Measurements from ENCODE around the gene ELANE. TPM values are rescaled to one million over a fixed set of nuclear protein-coding genes. Genes with fewer than 3 reads are reported as not detected.

ELANE gene
- total RNA-seq, 1 donor from 2014 or later = 0.67 TPM

DNA sequence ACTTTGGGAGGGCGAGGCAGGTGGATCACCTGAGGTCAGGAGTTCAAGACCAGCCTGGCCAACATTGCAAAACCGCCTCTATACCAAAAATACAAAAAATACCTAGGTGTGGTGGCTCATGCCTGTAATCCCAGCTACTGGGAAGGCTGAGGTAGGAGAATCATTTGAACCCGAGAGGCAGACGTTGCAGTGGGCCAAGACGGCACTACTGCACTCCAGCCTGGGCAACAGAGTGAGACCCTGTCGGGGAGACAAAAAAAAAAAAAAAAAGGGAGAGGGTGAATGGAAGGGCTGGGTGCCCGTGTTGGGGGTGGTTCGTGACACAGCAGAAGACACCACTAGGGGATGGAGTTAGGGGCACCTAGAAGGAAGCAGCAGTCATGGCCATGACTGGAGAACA, 18.2 kb downstream of the ELANE start:
- TF ChIP-seq CTCF (IDR thresholded peaks at IDR 0.05; ENCODE audit: insufficient read depth, low read length, poor library complexity, severe bottlenecking) = no peak
- Histone ChIP-seq H3K4me3 (ENCODE audit: low read depth, low read length) (no peak overlapping the region), H3K27me3 (ENCODE audit: control insufficient read depth, insufficient read depth, low read length) (no peaks in the 10 kb centered on the region), H3K36me3 (ENCODE audit: control insufficient read depth, insufficient read depth, low read length) (peaks cover 6% of the 10 kb centered on the region)
- DNase-seq (ENCODE audit: low read depth) = no peak

DNA sequence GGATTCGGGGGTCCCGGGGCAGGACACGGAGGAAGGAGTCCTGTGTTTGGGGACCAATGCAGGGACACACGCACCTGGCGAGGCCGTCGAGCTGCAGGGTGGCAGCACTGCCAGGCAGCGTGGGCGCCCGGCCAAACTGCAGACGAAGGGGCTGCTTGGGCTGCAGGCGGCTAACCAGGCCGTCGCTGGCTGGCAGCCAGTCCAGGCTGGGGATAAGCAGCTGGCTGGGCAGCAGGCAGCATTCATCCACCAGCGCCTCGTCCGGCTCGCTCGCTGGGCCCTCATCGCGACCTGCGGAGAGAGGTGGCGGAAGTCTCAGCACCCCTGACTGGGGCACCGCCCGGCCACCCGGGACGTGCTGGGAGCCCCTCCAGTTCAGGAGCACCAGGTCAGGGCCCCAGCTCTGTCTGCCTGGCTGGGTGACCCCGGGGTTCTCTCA, 18.9 kb downstream of the ELANE start:
- H3K36me3 ChIP-seq (ENCODE audit: control insufficient read depth, insufficient read depth, low read length) = peaks cover 6% of the 10 kb centered on the region
- H3K4me3 ChIP-seq (ENCODE audit: low read depth, low read length) = no peak overlapping the region
- TF ChIP-seq CTCF (IDR thresholded peaks at IDR 0.05; ENCODE audit: insufficient read depth, low read length, poor library complexity, severe bottlenecking) = no peak
- no peak for DNase-seq (ENCODE audit: low read depth)
- no peaks in the 10 kb centered on the region for H3K27me3 ChIP-seq (ENCODE audit: control insufficient read depth, insufficient read depth, low read length)

GRCh38 chr19:871446-872265, 19.6 kb downstream of the ELANE start:
- no peak for DNase-seq (ENCODE audit: low read depth)
- no peak overlapping the region for H3K4me3 ChIP-seq (ENCODE audit: low read depth, low read length)
- no peaks in the 10 kb centered on the region for H3K27me3 ChIP-seq (ENCODE audit: control insufficient read depth, insufficient read depth, low read length)
- no peak for TF ChIP-seq CTCF (IDR thresholded peaks at IDR 0.05; ENCODE audit: insufficient read depth, low read length, poor library complexity, severe bottlenecking)
- peaks cover 6% of the 10 kb centered on the region for H3K36me3 ChIP-seq (ENCODE audit: control insufficient read depth, insufficient read depth, low read length)

DNA sequence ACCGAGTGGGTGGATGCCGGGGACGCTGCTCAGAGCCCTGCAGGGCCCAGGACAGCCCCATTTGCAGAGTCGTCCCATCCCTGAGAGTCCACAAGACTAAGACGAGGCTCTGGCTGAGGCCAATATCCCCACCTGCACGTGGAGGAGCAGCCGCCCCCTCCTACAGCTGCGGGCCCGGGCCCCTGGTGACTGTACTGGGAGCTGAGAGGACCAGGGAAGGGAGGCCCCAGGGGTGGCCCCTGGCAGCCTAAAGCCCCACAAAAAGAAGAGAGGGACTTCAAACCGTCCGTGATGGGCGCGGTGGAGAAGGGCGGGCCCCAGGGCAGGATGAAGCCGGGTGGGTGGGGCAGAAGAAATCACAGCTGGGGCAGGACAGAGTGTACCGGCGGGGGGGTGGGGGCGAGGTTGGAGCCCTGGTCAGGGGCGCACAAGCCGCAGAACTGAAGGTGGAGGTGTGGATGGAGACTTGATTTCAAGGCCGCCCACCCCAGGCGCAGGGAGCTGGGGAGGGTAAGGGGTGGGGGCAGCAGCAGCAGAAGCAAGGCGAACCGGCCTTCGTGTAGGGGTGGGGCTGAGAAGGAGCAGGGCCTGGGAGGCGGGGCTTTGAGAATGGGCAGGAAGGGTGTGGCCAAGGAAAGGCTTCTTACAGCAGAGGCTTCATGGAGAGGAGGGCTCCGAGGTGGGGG, 20.3 kb downstream of the ELANE start:
- H3K4me3 ChIP-seq (ENCODE audit: low read depth, low read length) = no peak overlapping the region
- no peak for DNase-seq (ENCODE audit: low read depth)

DNA sequence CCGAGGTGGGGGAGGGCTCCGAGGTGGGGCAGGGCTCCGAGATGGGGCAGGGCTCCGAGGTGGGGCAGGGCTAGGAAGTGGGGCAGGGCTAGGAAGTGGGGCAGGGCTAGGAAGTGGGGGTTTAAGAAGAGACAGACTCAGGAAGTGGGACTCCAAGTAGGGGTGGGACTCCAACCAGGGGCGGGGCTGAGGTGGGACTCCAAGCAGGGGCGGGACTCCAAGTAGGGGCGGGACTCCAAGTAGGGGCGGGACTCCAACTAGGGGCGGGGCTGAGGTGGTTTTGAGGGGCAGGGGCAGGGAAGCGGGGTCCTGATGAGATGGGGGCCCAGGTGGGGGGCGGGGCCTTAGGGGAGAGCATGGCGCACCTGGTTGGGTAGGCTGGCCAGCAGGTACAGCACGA, 21.0 kb downstream of the ELANE start:
- Histone ChIP-seq H3K27me3 (ENCODE audit: control insufficient read depth, insufficient read depth, low read length) (no peaks in the 10 kb centered on the region), H3K36me3 (ENCODE audit: control insufficient read depth, insufficient read depth, low read length) (peaks cover 5% of the 10 kb centered on the region), H3K4me3 (ENCODE audit: low read depth, low read length) (no peak overlapping the region)
- no peak for TF ChIP-seq CTCF (IDR thresholded peaks at IDR 0.05; ENCODE audit: insufficient read depth, low read length, poor library complexity, severe bottlenecking)
- no peak for DNase-seq (ENCODE audit: low read depth)

More for the DNA sequence above, 20.3 kb downstream of the ELANE start:
- Histone ChIP-seq H3K27me3 (ENCODE audit: control insufficient read depth, insufficient read depth, low read length) (no peaks in the 10 kb centered on the region), H3K36me3 (ENCODE audit: control insufficient read depth, insufficient read depth, low read length) (peaks cover 6% of the 10 kb centered on the region)
- TF ChIP-seq CTCF (IDR thresholded peaks at IDR 0.05; ENCODE audit: insufficient read depth, low read length, poor library complexity, severe bottlenecking) = no peak

Measured in kidney epithelial cell (primary cell).